NCI-H510A (cell line): ENCODE results near the gene RPS27L.
"Not testable (repeated sequence)": the region's sequence is repeated elsewhere in the genome, so short reads cannot be mapped to it uniquely, and the experiment has no call there.

ENCODE experiments used
- DNase-seq: peaks from one replicate; lab custom pipeline; 2025; lab: John Stamatoyannopoulos, UW

Gene RPS27L

GRCh38 chr15:63136742-63137141 is 20.5 kb downstream of the RPS27L start:
- DNase-seq, result no peak

- DNase-seq, result no peak
Observed at GRCh38 chr15:63135804-63136203, 21.5 kb downstream of the RPS27L start.

GRCh38 chr15:63135281-63135680 is 22.0 kb downstream of the RPS27L start:
- DNase-seq, result no peak

- no peak for DNase-seq
Observed at GRCh38 chr15:63134245-63134985, 22.9 kb downstream of the RPS27L start.

GRCh38 chr15:63133786-63134185 is 23.5 kb downstream of the RPS27L start:
- DNase-seq, result no peak

- no peak for DNase-seq
Observed at GRCh38 chr15:63126726-63127125, 30.6 kb downstream of the RPS27L start.

- DNase-seq, result no peak
Observed at GRCh38 chr15:63124506-63124905, 32.8 kb downstream of the RPS27L start.

GRCh38 chr15:63122002-63122875 is 35.0 kb downstream of the RPS27L start:
- no peak for DNase-seq

- DNase-seq, result peak; percentile 68
Observed at GRCh38 chr15:63121382-63122001, 35.8 kb downstream of the RPS27L start, which contains the start of gene LACTB. TSS of gene LACTB (plus strand) at chr15:63121861. CDS start at chr15:63121872, 11 bp downstream.

GRCh38 chr15:63118854-63119253 is 38.4 kb downstream of the RPS27L start:
- DNase-seq, result no peak

GRCh38 chr15:63114465-63114864 is 42.8 kb downstream of the RPS27L start:
- DNase-seq, result no peak

- no peak for DNase-seq
Observed at GRCh38 chr15:63112871-63113270, 44.4 kb downstream of the RPS27L start.

- no peak for DNase-seq
Observed at GRCh38 chr15:63111481-63111880, 45.8 kb downstream of the RPS27L start.

GRCh38 chr15:63110428-63111026 is 46.8 kb downstream of the RPS27L start:
- DNase-seq, result no peak

GRCh38 chr15:63109920-63110319 is 47.4 kb downstream of the RPS27L start:
- DNase-seq, result no peak

GRCh38 chr15:63109498-63109897 is 47.8 kb downstream of the RPS27L start:
- DNase-seq, result no peak

GRCh38 chr15:63107895-63108546 is 49.3 kb downstream of the RPS27L start:
- no peak for DNase-seq

GRCh38 chr15:63105354-63105753 is 51.9 kb downstream of the RPS27L start:
- DNase-seq, result not testable (repeated sequence)

GRCh38 chr15:63104727-63105126 is 52.5 kb downstream of the RPS27L start:
- no peak for DNase-seq

GRCh38 chr15:63103416-63103815 is 53.9 kb downstream of the RPS27L start:
- DNase-seq, result no peak

- DNase-seq, result not testable (repeated sequence)
Observed at GRCh38 chr15:63099581-63099980, 57.7 kb downstream of the RPS27L start.

GRCh38 chr15:63098901-63099300 is 58.4 kb downstream of the RPS27L start:
- not testable (repeated sequence) for DNase-seq
